ENCODE data around the gene CACHD1. TPM values are rescaled to one million over a fixed set of nuclear protein-coding genes. Genes with fewer than 3 reads are reported as not detected.

The CACHD1 gene
- total and polyA plus RNA-seq, 8 donors: 1.4 to 22.8 (median 4.8) TPM

DNA sequence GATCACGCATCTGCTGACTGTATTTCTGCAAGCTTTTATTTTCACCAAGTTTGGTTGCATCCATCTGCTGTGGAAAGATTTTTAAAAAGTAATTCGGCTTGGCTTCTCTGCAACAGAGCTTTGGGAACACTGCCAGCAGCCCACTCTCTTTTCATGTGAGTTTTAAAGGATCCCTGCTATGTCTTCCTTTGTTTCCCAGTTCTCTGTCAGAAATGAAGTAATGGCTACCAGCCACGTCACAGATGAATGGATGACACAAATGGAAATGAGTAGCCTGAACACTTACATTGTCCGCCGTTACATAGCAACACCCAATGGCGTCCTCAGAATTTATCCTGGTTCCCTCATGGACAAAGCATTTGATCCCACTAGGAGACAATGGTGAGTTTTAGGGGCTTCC is 194.4 kb downstream of the CACHD1 start:
- no peaks in the 10 kb centered on the region for H3K27me3 ChIP-seq
- 85 to 90% (median 89%) methylated on average over 6 of the region's 6 CpGs for WGBS, 5 donors
- TF ChIP-seq POLR2A (IDR thresholded peaks at IDR 0.05) (no peak), POLR2AphosphoS5 (IDR thresholded peaks at IDR 0.05) (no peak)
- no peak overlapping the region for H3K27ac ChIP-seq
- no peaks in the 10 kb centered on the region for H3K9me3 ChIP-seq
- H3K36me3 ChIP-seq: peaks cover 0 to 62% (median 34%) of the 10 kb centered on the region in 4 donors
- intact Hi-C loops (cut with DNase I; ENCODE audit: low total_unique reads): no loop called here
- no peak overlapping the region for H3K4me3 ChIP-seq
- no peaks in the 10 kb centered on the region for H3K4me1 ChIP-seq
- DNase-seq: peak in 1 of 2 donors; percentile 67

DNA sequence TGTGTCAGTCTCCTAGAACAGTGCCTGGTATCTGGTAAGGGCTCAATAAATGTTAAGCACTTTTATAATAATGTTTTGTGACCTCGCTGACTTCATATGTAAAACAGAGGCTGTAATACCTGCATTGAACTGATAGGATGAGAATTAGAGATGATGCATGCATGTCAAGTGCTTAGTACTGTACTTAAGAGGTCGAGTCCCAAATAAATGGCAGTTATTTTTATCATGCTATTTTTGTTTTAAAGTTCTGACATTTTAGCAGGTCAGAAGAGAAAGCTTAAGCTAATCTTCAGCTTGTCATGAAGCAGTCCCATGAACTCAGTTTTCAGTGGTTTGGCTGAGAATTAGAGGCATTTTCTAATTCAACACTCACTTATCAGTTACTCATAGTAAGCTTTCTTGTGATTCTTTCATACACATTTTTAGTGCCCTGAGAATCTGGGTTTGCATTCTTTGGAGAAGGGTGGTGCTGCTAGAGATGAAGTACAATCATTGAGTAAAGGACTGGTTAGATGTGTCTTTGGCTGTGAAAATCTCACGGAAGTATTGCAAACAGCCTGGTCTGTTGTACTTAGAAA is 199.3 kb downstream of the CACHD1 start:
- no peak for DNase-seq
- Histone ChIP-seq H3K4me1 (no peaks in the 10 kb centered on the region), H3K27ac (no peak overlapping the region), H3K36me3 (peaks cover 0 to 61% (median 27%) of the 10 kb centered on the region in 4 donors), H3K4me3 (no peak overlapping the region), H3K9me3 (no peaks in the 10 kb centered on the region), H3K27me3 (no peaks in the 10 kb centered on the region)
- TF ChIP-seq EP300 (IDR thresholded peaks at IDR 0.05): no peak
- TF ChIP-seq, protein P1, sequence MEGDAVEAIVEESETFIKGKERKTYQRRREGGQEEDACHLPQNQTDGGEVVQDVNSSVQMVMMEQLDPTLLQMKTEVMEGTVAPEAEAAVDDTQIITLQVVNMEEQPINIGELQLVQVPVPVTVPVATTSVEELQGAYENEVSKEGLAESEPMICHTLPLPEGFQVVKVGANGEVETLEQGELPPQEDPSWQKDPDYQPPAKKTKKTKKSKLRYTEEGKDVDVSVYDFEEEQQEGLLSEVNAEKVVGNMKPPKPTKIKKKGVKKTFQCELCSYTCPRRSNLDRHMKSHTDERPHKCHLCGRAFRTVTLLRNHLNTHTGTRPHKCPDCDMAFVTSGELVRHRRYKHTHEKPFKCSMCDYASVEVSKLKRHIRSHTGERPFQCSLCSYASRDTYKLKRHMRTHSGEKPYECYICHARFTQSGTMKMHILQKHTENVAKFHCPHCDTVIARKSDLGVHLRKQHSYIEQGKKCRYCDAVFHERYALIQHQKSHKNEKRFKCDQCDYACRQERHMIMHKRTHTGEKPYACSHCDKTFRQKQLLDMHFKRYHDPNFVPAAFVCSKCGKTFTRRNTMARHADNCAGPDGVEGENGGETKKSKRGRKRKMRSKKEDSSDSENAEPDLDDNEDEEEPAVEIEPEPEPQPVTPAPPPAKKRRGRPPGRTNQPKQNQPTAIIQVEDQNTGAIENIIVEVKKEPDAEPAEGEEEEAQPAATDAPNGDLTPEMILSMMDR (IDR thresholded peaks at IDR 0.05): no peak
- intact Hi-C loops (cut with DNase I; ENCODE audit: low total_unique reads): no loop called here
- WGBS, 5 donors: 74 to 89% (median 82%) methylated on average over 3 of the region's 3 CpGs

DNA sequence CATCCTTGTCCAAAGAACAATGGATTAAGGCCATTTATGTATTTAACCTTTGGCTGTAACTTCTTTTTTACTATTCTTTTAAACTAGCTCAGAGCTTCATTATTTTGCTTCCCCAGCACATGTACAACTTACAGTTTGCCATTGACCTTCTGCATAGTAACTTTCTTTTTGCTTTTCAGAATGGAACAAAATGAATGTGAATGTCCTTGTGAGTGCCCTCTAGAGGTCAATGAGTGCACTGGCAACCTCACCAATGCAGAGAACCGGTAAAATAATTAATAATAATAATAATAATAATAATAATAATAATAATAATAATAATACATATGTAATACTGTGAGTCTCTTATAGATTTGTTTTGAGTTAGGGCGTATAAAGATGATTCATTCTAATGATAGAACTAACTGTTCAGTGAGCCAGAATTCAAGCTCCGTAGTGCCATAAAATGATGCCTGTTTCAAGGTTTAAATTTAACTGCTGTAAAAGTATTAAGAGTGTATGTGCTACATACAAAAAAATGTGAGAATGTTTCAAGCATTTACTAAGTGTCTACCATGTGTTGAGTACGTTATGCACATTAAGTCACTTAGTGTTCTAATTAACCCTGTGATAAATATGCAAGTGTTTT is 205.9 kb downstream of the CACHD1 start:
- H3K27ac ChIP-seq: no peak overlapping the region
- H3K27me3 ChIP-seq: no peaks in the 10 kb centered on the region
- 62 to 70% (median 67%) methylated on average over 4 of the region's 4 CpGs for WGBS, 5 donors
- peaks cover 6 to 77% (median 61%) of the 10 kb centered on the region in 4 donors for H3K36me3 ChIP-seq
- peak in 1 of 2 donors; percentile 59 for DNase-seq
- H3K4me3 ChIP-seq: no peak overlapping the region
- no peaks in the 10 kb centered on the region for H3K9me3 ChIP-seq
- H3K4me1 ChIP-seq: no peaks in the 10 kb centered on the region
- TF ChIP-seq, protein P1 (IDR thresholded peaks at IDR 0.05): peak in 3 of 7 experiments; percentile 58 to 70 (median 62)
- TF ChIP-seq POLR2AphosphoS5 (IDR thresholded peaks at IDR 0.05) (no peak), POLR2A (IDR thresholded peaks at IDR 0.05) (no peak), EP300 (IDR thresholded peaks at IDR 0.05) (no peak)
- intact Hi-C loops (cut with DNase I; ENCODE audit: low total_unique reads): loop anchor here (10.0 kb wide), 2 partner anchors 201 to 411 kb away; partner anchors contain the start of gene CACHD1

DNA sequence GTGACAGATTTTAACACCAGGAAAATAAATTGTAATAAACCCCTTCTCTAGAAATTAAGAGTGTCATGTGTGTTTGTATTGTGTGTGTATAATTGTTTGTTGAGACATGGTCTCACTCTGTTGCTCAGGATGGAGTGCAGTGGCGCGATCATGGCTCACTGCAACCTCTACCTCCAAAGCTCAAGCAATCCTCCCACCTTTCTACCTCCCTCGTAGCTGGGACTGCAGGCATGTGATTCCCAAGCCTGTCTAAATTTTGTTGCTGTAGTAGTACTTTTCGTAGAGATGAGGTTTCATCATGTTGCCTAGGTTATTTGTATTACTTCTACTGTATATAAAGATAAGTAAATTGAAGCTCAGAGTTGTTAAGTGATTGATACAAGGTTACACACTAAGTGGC is 206.5 kb downstream of the CACHD1 start:
- Histone ChIP-seq H3K4me1 (no peaks in the 10 kb centered on the region), H3K36me3 (peaks cover 6 to 81% (median 63%) of the 10 kb centered on the region in 4 donors), H3K9me3 (no peaks in the 10 kb centered on the region), H3K27me3 (no peaks in the 10 kb centered on the region), H3K4me3 (no peak overlapping the region), H3K27ac (no peak overlapping the region)
- WGBS, 5 donors: 91 to 98% (median 95%) methylated on average over 4 of the region's 4 CpGs
- TF ChIP-seq POLR2AphosphoS5 (IDR thresholded peaks at IDR 0.05): no peak
- TF ChIP-seq, protein P1 (IDR thresholded peaks at IDR 0.05): no peak
- TF ChIP-seq EP300 (IDR thresholded peaks at IDR 0.05): no peak
- TF ChIP-seq POLR2A (IDR thresholded peaks at IDR 0.05): no peak
- intact Hi-C loops (cut with DNase I; ENCODE audit: low total_unique reads): loop anchor here (10.0 kb wide), 2 partner anchors 202 to 412 kb away; partner anchors contain the start of gene CACHD1
- no peak for DNase-seq

DNA sequence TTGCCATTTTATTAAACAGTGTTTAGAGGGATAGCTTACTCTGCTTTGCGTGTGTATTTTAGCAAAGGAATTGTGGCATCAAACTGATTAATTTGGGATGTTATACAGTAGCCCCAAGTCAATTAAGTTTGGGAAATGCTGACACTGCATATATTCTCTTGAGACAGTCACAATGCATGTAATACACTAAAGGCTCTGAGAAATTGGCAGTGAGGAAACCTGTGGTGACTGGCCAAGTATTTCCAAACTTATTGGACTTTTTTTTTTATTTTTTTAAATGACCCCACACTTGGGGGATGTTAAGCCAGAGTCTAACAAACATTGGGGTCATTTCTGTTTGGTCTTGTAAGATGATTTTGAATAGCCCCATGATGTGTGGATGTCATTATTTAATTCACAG is 207.6 kb downstream of the CACHD1 start:
- Histone ChIP-seq H3K4me1 (no peaks in the 10 kb centered on the region), H3K36me3 (peaks cover 14 to 84% (median 67%) of the 10 kb centered on the region in 4 donors)

More for the DNA sequence above, 207.6 kb downstream of the CACHD1 start:
- Histone ChIP-seq H3K4me3 (no peak overlapping the region), H3K9me3 (no peaks in the 10 kb centered on the region), H3K27ac (no peak overlapping the region), H3K27me3 (no peaks in the 10 kb centered on the region)
- WGBS, 5 donors: 82 to 93% (median 86%) methylated on average over 1 of the region's 1 CpG
- no peak for DNase-seq
- intact Hi-C loops (cut with DNase I; ENCODE audit: low total_unique reads): loop anchor here (10.0 kb wide), 2 partner anchors 203 to 413 kb away; partner anchors contain the start of gene CACHD1
- TF ChIP-seq, protein P1 (IDR thresholded peaks at IDR 0.05): no peak
